ENCODE results near the gene MRPS5.

- no peak for TF ChIP-seq CTCF (IDR thresholded peaks at IDR 0.05)
- no peak for TF ChIP-seq POLR2A (IDR thresholded peaks at IDR 0.05)
Observed at GRCh38 chr2:95040426-95040825, 81.2 kb downstream of the MRPS5 start.

Measured in right lobe of liver (tissue), 4 donors.